ENCODE measurements around the gene SLC24A1.

SLC24A1 gene

GRCh38 chr15:65610871-65611718, 10.6 kb upstream of the SLC24A1 start, which contains the start of gene INTS14:
TSS of gene INTS14 (minus strand) at chr15:65611131. CDS start at chr15:65607380, 3,751 bp downstream.
- Histone ChIP-seq H3K36me3 (ENCODE audit: control insufficient read depth in 2 of 2, insufficient read depth in 1 of 2, low read length in 2 of 2) (peaks cover 4 to 14% of the 10 kb centered on the region in 2 experiments), H3K9me3 (ENCODE audit: control insufficient read depth, insufficient read depth, low read depth, low read length) (no peaks in the 10 kb centered on the region), H3K4me1 (ENCODE audit: control insufficient read depth, insufficient read depth, low read length) (peaks cover 7% of the 10 kb centered on the region; the same call in 1 of the 2 replicates), H3K4me3 (ENCODE audit: low read depth, low read length) (peak within 1 kb of the TSS; percentile 91), H3K27ac (ENCODE audit: extremely low read depth, low read depth, low read length) (peak within 1 kb of the TSS; percentile 80)
- ChIA-PET POLR2A (interaction anchor here (0.6 to 2.2 kb wide), 23 partner anchors 8 to 645 kb away, joined by 3 to 14 read pairs (median 5); partner anchors contain the start of genes CLPX, DPP8, HACD3 and RAB11A), CTCF (interaction anchor here (0.6 to 2.9 kb wide), 24 partner anchors 8 to 1625 kb away, joined by 3 to 13 read pairs (median 4); partner anchors contain the start of genes RAB11A and SLC24A1)
- TF ChIP-seq, protein P1, sequence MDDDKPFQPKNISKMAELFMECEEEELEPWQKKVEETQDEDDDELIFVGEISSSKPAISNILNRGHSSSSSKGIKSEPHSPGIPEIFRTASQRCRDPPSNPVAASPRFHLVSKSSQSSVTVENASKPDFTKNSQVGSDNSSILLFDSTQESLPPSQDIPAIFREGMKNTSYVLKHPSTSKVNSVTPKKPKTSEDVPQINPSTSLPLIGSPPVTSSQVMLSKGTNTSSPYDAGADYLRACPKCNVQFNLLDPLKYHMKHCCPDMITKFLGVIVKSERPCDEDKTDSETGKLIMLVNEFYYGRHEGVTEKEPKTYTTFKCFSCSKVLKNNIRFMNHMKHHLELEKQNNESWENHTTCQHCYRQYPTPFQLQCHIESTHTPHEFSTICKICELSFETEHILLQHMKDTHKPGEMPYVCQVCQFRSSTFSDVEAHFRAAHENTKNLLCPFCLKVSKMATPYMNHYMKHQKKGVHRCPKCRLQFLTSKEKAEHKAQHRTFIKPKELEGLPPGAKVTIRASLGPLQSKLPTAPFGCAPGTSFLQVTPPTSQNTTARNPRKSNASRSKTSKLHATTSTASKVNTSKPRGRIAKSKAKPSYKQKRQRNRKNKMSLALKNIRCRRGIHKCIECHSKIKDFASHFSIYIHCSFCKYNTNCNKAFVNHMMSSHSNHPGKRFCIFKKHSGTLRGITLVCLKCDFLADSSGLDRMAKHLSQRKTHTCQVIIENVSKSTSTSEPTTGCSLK (tag by site-specific recombination; IDR thresholded peaks at IDR 0.05) = no peak
- TF ChIP-seq ZNF223 (tag by site-specific recombination; IDR thresholded peaks at IDR 0.05) (peak; percentile 20; the same call in 1 of the 2 replicates), ZBTB20 (tag by site-specific recombination; IDR thresholded peaks at IDR 0.05) (peak; percentile 98), HOXA7 (CRISPR knock-in tag; IDR thresholded peaks at IDR 0.05; ENCODE audit: borderline replicate concordance) (no peak), ZNF280D (tag by site-specific recombination; IDR thresholded peaks at IDR 0.05) (peak; percentile 88; the same call in 1 of the 2 replicates), OVOL3 (tag by site-specific recombination; IDR thresholded peaks at IDR 0.05) (peak; percentile 93), ZNF423 (tag by site-specific recombination; IDR thresholded peaks at IDR 0.05) (peak; percentile 80; the same call in 1 of the 2 replicates), ZNF624 (tag by site-specific recombination; IDR thresholded peaks at IDR 0.05) (0 out of 2 replicates have a peak, but pooled peaks have one; percentile 72), PRDM1 (tag by site-specific recombination; IDR thresholded peaks at IDR 0.05) (peak; percentile 91), ZNF292 (tag by site-specific recombination; IDR thresholded peaks at IDR 0.05; ENCODE audit: borderline replicate concordance, low read depth) (0 out of 2 replicates have a peak, but pooled peaks have one; percentile 10), ZXDB (tag by site-specific recombination; IDR thresholded peaks at IDR 0.05) (peak; percentile 99), KLF17 (tag by site-specific recombination; IDR thresholded peaks at IDR 0.05) (peak; percentile 99), ZFP41 (tag by site-specific recombination; IDR thresholded peaks at IDR 0.05; ENCODE audit: borderline replicate concordance) (0 out of 2 replicates have a peak, but pooled peaks have one; percentile 81), KLF1 (tag by site-specific recombination; IDR thresholded peaks at IDR 0.05) (peak; percentile 89), ZNF785 (tag by site-specific recombination; IDR thresholded peaks at IDR 0.05) (0 out of 2 replicates have a peak, but pooled peaks have one; percentile 88), ZNF830 (tag by site-specific recombination; IDR thresholded peaks at IDR 0.05; ENCODE audit: low read depth) (no peak), ZNF202 (tag by site-specific recombination; IDR thresholded peaks at IDR 0.05; ENCODE audit: borderline replicate concordance) (no peak), BCL6B (tag by site-specific recombination; IDR thresholded peaks at IDR 0.05) (peak; percentile 62; the same call in 1 of the 2 replicates), KLF7 (tag by site-specific recombination; IDR thresholded peaks at IDR 0.05; ENCODE audit: borderline replicate concordance) (peak; percentile 94; the same call in 1 of the 2 replicates), ZNF48 (tag by site-specific recombination; IDR thresholded peaks at IDR 0.05) (no peak)
- TF ChIP-seq, protein P2, sequence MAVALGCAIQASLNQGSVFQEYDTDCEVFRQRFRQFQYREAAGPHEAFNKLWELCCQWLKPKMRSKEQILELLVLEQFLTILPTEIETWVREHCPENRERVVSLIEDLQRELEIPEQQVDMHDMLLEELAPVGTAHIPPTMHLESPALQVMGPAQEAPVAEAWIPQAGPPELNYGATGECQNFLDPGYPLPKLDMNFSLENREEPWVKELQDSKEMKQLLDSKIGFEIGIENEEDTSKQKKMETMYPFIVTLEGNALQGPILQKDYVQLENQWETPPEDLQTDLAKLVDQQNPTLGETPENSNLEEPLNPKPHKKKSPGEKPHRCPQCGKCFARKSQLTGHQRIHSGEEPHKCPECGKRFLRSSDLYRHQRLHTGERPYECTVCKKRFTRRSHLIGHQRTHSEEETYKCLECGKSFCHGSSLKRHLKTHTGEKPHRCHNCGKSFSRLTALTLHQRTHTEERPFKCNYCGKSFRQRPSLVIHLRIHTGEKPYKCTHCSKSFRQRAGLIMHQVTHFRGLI (tag by site-specific recombination; IDR thresholded peaks at IDR 0.05) = peak; percentile 85
- TF ChIP-seq, protein P3, sequence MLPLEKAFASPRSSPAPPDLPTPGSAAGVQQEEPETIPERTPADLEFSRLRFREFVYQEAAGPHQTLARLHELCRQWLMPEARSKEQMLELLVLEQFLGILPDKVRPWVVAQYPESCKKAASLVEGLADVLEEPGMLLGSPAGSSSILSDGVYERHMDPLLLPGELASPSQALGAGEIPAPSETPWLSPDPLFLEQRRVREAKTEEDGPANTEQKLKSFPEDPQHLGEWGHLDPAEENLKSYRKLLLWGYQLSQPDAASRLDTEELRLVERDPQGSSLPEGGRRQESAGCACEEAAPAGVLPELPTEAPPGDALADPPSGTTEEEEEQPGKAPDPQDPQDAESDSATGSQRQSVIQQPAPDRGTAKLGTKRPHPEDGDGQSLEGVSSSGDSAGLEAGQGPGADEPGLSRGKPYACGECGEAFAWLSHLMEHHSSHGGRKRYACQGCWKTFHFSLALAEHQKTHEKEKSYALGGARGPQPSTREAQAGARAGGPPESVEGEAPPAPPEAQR (tag by site-specific recombination; IDR thresholded peaks at IDR 0.05) = peak; percentile 95; the same call in 1 of the 2 replicates
